Measurements from ENCODE around the gene MAML3.

Gene MAML3

GRCh38 chr4:140003876-140004548 is 150.0 kb downstream of the MAML3 start:
- DNase-seq (ENCODE audit: low read depth), result no peak

- DNase-seq (ENCODE audit: low read depth), result no peak
These were observed 153.8 kb downstream of the MAML3 start for GRCh38 chr4:140000232-140000631.

- no peak for DNase-seq (ENCODE audit: low read depth)
These were observed 164.9 kb downstream of the MAML3 start for GRCh38 chr4:139988863-139989765.

- no peak for DNase-seq (ENCODE audit: low read depth)
These were observed 166.5 kb downstream of the MAML3 start for GRCh38 chr4:139987502-139987850.

GRCh38 chr4:139986689-139987501 is 167.1 kb downstream of the MAML3 start:
- DNase-seq (ENCODE audit: low read depth), result no peak

GRCh38 chr4:139986106-139986505 is 167.9 kb downstream of the MAML3 start:
- no peak for DNase-seq (ENCODE audit: low read depth)

GRCh38 chr4:139985401-139985800 is 168.6 kb downstream of the MAML3 start:
- no peak for DNase-seq (ENCODE audit: low read depth)

GRCh38 chr4:139984471-139984870 is 169.5 kb downstream of the MAML3 start:
- no peak for DNase-seq (ENCODE audit: low read depth)

- DNase-seq (ENCODE audit: low read depth), result no peak
These were observed 175.3 kb downstream of the MAML3 start for GRCh38 chr4:139978692-139979091.

GRCh38 chr4:139977838-139978609 is 176.0 kb downstream of the MAML3 start:
- DNase-seq (ENCODE audit: low read depth), result no peak

GRCh38 chr4:139975830-139976272 is 178.1 kb downstream of the MAML3 start:
- DNase-seq (ENCODE audit: low read depth), result no peak

- DNase-seq (ENCODE audit: low read depth), result no peak
These were observed 180.4 kb downstream of the MAML3 start for GRCh38 chr4:139973616-139974015.

- no peak for DNase-seq (ENCODE audit: low read depth)
These were observed 181.0 kb downstream of the MAML3 start for GRCh38 chr4:139973015-139973414.

GRCh38 chr4:139972305-139972704 is 181.7 kb downstream of the MAML3 start:
- no peak for DNase-seq (ENCODE audit: low read depth)

GRCh38 chr4:139971111-139971510 is 182.9 kb downstream of the MAML3 start:
- no peak for DNase-seq (ENCODE audit: low read depth)

- no peak for DNase-seq (ENCODE audit: low read depth)
These were observed 184.2 kb downstream of the MAML3 start for GRCh38 chr4:139969635-139970266.

GRCh38 chr4:139968831-139969230 is 185.2 kb downstream of the MAML3 start:
- no peak for DNase-seq (ENCODE audit: low read depth)

GRCh38 chr4:139966383-139966782 is 187.6 kb downstream of the MAML3 start:
- DNase-seq (ENCODE audit: low read depth), result no peak

- no peak for DNase-seq (ENCODE audit: low read depth)
These were observed 188.2 kb downstream of the MAML3 start for GRCh38 chr4:139965789-139966188.

GRCh38 chr4:139963708-139964107 is 190.3 kb downstream of the MAML3 start:
- DNase-seq (ENCODE audit: low read depth), result no peak

GRCh38 chr4:139962130-139962684 is 191.8 kb downstream of the MAML3 start:
- no peak for DNase-seq (ENCODE audit: low read depth)

Data from activated T-helper 1 cell treated with Interleukin-2 at 50 U/mL for 16 hours (primary cell).